ENCODE measurements around the gene CTSD.

Gene CTSD

DNA sequence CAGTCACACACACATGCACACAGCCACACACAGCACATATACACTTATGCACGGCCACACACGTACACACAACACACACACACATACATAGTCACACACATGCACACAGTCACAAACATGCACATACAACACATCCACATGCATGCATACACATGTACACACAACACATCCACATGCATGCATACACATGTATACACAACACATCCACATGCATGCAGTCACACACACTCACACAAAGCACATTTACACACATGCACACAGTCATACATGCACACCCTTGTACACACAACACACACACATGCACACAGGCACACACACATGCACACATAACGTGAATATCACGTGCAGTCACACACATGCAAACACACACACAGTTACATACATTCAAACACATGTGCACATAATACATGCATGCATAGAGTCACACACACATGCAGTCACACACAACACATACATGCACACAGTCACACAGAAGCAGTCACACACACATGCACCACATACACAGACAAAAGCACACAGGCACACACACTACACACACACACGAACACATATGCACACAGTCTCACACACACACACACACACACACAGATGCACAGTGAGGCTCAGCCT, 32.2 kb downstream of the CTSD start:
- DNase-seq (ENCODE audit: low spot score), result no peak
- FAIRE-seq, result no peak

DNA sequence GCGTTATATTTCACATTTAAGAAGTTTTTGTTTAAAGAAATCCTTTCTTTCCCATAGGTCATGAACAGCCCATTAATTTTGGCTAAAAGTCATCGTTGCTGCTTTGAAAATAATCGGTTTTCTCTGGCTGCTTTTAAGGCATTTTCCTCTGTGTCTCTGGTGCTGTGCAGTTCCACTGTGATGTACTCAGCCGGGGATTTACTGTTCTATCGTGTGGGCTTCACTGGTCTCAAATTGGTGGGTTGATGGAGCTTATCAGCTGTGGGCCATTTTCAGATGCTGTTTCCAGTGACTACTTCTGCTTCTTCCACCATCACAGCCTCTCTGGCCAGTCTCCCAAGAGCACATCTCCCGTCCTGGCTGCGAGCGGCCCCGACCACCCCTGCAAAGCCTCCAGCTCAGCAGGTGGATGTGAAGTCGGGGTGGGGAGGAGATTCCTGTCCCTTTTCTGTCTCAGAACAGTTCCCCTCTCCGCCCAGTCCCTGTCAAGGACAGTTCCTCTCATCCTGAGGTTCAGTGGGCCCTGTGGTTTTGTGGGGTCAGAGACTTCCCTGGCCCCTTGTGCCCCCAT, 33.6 kb downstream of the CTSD start:
- FAIRE-seq, result no peak
- DNase-seq (ENCODE audit: low spot score), result no peak

DNA sequence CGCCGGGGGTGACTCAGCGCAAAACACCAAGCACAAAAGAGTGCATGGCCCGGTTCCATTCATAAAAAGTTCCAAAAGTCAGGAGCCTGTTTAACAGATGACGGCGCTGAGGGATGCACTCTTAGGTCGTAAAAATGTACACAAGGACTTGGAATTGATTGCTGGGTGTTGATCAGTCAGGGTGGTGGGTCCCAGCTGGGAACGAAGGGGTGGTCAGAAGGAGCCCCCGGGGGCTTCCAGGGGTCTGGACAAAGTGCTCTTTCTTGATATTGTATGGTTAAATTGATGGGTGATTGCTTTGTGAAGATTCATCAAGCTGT, 34.1 kb downstream of the CTSD start:
- FAIRE-seq (no peak), DNase-seq (ENCODE audit: low spot score) (no peak)

DNA sequence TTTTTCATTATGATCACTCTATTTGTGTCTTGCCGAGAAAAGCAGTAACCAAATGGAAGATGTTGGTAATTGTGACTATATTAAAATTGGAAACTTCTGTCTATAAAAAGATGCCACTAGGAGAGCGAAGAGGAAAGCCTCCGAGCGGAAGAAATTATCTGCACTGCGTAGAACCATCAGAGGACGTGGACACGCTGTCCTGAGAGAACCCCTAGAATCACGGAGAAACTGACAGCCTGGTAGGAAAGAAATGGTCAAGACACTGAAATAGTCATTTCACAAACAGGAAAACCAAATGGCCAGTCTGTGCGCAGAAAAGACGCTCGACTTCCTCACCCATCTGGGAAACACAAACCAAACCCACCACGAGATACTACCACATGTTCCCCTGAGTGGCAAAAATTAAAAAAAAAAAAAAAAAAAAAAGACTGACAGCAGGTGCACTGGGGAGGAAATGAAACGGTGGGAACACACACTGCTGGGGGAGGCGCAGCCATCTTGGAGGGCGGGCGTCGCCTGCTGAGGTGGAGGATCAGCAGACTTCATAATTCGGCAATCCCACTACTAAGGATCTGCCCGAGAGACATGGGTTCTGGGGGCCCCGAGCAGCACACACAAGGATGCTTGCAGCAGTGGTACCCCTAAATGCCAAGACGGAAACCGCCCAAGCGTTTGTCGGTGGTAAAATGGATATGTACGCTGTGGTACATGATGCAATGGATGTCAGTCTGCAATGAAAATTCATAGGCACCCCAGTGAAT, 34.6 kb downstream of the CTSD start:
- FAIRE-seq (no peak), DNase-seq (ENCODE audit: low spot score) (no peak)

DNA sequence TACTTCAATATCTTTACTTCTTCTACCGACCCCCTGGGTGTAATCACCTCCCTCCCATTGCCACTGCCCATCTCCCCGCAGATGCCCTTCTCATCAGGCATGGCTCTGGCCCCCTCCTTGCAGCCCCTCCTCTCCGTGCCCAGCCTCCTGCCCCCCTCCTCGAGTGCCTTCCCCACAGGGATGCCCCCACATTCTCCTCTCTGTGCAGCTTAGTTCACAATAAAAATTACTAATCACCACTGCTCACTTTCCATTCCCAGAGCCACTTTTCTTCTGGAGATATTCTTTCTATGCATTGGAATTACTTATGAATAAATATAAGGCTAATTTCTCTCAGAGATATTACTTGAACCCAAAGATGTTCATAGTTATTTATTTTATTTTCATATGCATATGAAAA, 35.4 kb downstream of the CTSD start:
- DNase-seq (ENCODE audit: low spot score) (no peak), FAIRE-seq (no peak)

DNA sequence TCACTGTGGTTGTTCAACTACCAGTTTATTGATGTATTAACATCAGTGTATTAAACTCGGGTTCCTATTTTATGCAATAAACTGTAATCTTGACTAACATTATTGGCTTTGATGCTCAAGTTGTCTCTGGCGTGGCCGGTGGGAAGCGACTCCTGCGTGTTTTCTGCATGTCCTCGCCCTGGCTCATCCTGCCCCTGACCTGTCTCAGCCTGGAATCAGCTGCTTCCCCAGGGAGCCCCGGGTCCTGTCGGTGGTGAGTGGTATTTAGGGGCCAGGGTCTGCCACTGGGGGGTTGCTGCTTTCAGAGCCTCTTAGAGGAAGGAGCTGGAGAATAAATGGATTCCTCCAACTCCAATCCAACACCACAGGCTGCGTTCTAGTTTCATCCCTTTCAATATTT, 35.9 kb downstream of the CTSD start:
- no peak for DNase-seq (ENCODE audit: low spot score)
- FAIRE-seq, result no peak

DNA sequence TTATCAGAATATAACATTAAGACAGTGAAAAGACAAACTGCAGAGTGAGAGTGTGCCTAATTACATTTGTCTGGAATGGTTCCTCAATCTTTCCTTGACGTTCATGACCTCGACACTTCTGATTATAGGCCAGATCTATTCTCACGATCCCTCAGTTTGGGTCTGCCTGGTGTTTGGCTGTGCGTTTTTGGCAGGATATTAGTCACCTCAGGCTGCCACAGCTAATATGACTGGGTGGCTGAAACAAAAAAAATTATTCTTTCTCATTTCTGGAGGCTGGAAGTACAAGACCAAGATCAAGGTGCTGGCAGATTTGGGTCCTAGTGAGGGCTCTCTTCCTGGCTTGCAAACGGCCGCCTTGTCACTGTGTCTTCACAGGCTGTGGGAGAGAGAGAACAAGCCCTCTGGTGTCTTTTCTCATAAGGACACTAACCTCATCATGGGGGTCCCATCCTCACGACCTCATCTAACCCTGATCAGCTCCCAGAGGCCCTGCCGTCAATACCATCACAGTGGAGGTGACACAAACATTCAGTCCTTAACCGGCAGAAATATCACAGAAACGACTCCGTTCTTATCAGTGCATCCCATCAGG, 36.5 kb downstream of the CTSD start:
- FAIRE-seq, result no peak
- no peak for DNase-seq (ENCODE audit: low spot score)

DNA sequence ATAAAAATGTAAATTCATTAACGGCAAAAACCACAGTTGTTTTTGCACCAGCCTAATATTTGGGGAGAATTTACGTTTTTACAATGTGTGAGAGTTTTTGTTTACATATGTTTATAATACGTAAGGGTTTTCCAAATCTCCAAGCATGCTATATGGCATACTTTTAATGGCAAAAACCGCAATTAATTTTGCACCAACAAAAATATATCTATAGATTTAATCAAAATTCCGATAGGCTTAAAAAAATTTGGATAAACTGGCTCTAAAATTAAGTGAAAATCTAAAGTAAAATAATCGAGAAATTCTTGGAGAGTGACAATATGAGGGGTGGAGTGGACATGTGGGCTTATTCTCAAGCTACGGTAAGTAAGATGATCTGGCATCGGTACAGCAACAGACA, 43.9 kb downstream of the CTSD start:
- FAIRE-seq (no peak), DNase-seq (ENCODE audit: low spot score) (no peak)

DNA sequence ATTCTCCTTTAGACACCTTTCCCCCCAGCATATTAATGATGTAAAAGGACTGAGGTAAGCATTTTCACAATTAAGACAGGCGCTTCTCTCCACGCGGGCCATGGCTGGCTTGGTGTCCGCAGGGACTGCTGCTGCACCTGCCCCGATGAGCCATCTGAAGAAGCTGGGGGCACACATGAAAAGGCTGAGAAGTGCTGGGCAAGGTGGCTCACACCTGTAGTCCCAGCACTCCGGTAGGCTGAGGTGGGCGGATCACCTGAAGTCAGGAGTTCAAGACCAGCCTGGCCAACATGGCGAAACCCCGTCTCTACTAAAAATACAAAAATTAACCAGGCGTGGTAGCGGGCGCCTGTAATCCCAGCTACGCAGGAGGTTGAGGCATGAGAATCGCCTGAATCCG, 45.4 kb downstream of the CTSD start:
- FAIRE-seq, result no peak
- DNase-seq (ENCODE audit: low spot score), result no peak

DNA sequence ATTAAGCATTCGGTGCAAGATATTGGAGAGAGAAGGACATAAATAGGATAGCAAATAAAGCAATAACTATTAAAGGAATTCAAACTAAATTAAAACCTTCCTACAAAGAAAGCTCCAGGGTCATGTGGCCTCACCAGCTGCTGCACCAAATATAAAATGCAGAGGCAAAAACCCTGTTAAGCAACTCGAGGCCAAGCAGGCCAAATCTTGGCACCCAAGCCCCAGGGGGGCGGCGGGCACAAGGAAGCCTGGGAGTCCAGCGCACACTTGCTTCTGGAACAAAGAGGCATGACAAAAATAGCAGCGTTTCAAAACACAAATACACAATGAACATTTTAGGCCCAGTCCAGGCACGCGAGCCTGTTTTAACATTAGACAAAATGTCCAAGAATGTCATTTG, 46.0 kb downstream of the CTSD start:
- no peak for FAIRE-seq
- no peak for DNase-seq (ENCODE audit: low spot score)

DNA sequence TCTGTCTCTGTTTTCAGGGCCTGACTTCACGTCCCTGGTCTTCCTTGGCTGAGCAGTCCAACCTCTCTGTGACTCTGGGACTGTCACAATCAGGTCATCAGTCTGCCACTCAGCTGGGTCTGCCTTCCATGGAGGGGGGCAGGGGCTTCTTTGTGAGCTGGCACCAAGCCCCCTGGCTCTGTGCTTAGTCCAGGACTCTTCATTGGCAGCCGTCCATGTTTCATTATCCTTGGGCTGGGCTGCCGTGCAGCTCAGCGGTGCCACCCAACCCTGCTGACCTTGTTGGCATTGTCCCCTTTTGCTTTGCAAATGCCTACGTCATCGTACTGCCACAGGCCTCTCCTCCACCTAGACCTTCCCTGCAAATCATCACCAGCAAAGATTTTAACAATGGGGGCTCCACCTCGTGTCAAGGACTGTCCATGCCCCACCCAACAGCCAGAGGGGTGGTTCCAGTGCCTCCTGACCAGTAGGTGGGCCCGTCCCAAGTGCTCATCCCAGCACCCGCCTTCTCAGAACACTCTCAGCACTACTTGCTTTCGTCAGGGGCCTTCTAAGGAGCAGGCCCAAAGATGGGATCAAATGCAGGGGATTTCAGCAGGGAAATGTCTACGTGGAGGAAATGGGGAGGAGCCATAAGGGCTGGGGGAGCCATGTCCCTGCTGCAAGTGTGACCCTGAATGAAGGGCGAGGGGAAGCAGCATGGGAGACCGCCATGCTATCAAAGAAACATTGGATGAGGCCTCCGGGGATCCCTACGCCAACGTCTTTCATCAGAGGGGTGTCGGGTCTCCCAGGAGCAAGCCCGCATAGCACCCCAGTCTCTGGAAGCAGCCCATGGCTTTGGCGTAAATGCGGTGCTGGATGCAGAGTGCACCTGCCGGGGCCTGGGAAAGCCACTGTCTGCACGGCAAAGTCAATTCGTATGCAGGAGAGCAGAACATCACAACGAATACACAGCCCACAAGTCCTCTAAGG, 48.5 kb downstream of the CTSD start:
- no peak for FAIRE-seq
- DNase-seq (ENCODE audit: low spot score), result no peak

DNA sequence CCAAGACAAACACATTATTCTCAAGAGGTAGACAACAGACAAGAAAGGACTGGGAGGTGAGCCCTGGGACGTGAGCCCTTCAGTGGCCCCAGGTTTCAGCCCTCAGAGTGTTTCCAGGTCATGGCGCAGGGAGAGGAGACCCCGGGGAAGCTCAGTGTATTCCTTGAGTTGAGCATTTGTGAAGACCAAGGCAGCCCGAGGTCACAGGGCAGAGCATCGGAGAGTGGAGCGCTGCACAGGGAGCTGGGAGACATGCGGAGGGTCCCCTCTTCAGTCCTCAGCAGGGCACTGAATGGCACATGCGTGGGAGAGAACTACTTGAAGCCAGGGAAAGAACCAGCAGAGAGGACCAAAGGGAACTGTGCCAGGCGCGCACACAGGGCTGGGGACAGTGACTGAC, 55.0 kb downstream of the CTSD start:
- DNase-seq (ENCODE audit: low spot score) (no peak), FAIRE-seq (no peak)

DNA sequence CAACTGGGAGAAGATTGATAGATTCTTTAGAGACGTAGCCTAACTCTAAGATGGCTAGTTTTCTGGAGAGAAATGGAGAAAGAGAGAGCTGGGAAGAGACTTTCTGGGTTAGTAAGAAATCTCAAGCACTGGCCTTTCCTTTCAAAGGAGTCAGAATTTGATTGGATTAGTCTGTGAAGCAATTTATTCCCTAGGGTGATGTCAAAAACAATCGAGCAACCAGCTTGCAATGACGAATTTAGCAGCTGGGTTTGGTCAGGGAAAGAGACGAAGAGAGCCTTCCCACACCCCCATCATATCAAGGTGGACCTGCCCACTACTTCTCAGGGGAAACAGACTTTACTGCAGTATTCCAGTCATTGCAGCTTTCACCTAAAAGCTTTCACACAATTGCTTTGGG, 56.0 kb downstream of the CTSD start:
- no peak for FAIRE-seq
- no peak for DNase-seq (ENCODE audit: low spot score)

DNA sequence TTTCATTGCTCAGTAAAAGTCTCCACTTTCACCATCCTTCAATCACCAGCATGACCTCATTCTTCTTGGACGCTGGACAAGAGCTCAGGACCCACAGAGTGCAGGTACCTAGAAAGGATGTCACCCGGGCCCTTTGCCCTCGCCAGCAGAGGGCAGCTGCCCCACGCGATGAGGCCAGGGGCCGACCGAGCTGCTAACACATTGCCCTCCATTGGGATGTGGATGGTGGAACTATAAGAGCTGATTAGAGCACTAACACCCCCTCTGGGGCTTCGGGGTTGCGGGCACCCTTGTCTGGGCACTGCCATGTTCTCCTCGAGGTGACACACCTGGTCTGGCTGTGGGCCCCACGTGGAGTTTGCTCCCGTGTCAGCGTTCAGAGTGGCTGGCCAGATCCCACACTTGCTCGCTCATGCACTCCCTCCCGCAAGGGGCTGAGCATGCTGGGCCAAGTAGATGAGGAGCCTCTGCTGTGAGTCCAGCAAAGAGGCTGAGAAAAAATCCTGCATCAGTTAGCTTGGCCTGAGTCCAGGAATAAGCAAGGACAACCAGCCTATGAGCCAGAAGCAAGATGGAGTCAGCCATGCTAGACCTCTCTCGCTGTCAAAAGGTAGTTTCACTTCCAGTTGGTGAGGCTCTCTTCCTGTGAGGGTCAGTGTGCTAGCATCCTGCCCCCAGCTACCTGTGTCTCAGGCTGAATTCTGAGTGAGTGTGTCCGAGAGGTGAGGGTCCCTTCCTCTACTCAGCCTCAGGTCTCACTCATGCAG, 56.9 kb downstream of the CTSD start:
- DNase-seq (ENCODE audit: low spot score) (no peak), FAIRE-seq (no peak)

DNA sequence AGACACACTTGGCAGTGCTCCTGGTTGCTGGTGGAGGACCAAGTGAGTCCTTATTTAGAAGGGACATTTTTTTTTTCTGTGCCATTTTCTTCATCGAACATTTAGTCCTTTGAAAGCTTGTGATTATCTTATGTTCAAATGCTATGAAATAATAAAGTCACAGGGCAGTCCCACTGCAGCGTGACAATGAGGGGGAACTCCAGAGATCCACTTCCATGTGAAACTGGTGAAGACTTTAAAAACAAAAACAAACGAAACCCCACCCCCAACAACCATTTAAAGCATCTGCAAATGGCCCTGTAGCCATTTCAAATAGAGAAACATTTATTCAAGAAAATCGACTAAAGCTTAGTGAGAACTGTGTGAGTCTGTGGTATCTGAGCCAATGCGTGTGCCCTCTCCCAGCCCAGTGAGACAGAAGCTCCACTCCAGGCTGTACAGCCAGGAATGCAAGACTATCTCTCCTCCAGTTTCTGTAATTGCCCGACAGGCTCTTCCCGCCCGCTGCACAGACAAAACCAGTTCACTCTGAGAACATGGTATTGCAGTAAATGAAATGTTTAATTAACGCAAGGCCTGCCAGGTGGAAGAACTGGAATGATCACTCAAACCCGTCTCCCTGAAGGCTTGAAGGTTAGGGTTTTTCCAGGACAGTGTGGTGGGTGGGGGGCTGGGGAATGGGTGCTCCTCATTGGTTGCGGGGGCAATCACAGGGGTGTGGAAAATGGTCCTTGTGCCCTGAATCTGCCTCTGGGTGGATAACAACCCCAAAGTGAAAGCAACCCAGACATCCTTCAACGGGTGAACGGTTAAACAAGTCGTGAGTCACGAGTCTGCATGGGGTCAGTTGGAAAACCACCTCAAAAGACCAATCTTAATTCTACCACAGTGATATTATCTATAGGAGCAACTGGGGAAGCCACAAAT, 58.3 kb downstream of the CTSD start:
- FAIRE-seq (no peak), DNase-seq (ENCODE audit: low spot score) (no peak)

DNA sequence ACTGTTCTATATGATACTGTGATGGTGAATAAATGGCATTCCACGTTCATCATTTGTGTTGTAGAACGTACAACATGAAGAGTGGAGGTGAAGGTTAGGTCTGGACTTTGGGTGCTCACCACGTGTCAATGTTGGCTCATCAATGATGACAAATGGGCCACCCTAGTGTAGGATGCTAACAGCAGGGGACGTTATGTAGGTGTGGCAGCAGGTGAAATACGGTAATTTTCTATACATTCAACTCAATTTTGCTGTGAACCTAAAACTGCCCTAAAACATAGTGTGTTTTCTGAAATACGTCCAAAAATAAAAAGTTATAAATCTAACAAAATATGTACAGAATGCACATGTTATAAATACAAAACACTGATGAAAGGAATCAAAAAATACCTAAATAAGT, 60.6 kb downstream of the CTSD start:
- DNase-seq (ENCODE audit: low spot score), result no peak
- FAIRE-seq, result no peak
